Astrocyte of the hippocampus (primary cell): ENCODE measurements around the gene FAM13A.

Source experiments
- DNase-seq: peaks from one replicate; pipeline ENCODE4 v3.0.0; 2011; ENCODE audit warnings: low read depth, low spot score

The FAM13A gene

GRCh38 chr4:88846206-88846790 is 210.7 kb downstream of the FAM13A start:
- no peak for DNase-seq

- no peak for DNase-seq
Observed at GRCh38 chr4:88843067-88843685, 213.8 kb downstream of the FAM13A start.

- DNase-seq = no peak
Observed at GRCh38 chr4:88841635-88842034, 215.3 kb downstream of the FAM13A start.

DNA sequence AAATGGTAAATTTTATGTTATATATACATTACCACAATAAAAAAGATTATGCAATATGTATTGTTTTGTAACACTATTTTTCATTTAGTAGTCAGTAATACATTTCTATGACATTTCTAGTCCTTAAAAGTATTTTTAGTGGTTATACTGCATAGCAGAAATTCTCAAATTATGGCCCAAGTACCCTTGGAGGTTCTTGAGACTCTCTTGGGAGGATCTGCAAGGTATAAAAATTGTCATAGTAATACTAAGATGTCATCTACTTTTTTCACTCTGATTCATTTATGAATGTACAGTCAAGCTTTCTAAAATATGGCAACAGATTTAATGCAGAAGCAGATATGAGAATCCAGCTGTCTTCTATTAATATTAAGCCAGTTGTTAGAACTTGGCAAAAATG is 220.8 kb downstream of the FAM13A start:
- no peak for DNase-seq

GRCh38 chr4:88831031-88831430 is 226.0 kb downstream of the FAM13A start:
- no peak for DNase-seq

DNA sequence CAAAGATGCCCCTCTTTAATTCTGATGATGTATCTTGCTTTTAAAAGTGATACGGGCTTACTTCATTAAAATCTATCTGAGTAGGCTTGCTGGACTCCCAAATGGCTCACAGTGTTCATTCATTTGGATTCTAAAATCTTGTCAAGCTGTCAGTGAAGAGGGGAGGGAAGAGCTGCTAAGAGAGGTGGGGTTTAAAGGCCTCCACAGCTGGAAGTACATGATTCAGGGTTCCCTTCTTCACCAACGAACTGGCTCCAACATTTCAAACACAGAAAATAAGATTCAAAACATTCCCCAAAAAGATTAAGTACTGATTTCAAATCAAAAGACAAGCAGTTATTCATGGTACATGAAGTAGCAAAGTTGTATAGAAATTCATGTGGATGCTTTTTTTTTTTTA is 226.4 kb downstream of the FAM13A start:
- no peak for DNase-seq

- DNase-seq = no peak
Observed at GRCh38 chr4:88828842-88829571, 228.0 kb downstream of the FAM13A start.

GRCh38 chr4:88827442-88827841 is 229.5 kb downstream of the FAM13A start:
- no peak for DNase-seq

- DNase-seq = no peak
Observed at GRCh38 chr4:88826771-88827170, 230.2 kb downstream of the FAM13A start.

GRCh38 chr4:88825931-88826330 is 231.1 kb downstream of the FAM13A start:
- DNase-seq = no peak

GRCh38 chr4:88823058-88823919 is 233.7 kb downstream of the FAM13A start:
- DNase-seq = peak; percentile 91

DNA sequence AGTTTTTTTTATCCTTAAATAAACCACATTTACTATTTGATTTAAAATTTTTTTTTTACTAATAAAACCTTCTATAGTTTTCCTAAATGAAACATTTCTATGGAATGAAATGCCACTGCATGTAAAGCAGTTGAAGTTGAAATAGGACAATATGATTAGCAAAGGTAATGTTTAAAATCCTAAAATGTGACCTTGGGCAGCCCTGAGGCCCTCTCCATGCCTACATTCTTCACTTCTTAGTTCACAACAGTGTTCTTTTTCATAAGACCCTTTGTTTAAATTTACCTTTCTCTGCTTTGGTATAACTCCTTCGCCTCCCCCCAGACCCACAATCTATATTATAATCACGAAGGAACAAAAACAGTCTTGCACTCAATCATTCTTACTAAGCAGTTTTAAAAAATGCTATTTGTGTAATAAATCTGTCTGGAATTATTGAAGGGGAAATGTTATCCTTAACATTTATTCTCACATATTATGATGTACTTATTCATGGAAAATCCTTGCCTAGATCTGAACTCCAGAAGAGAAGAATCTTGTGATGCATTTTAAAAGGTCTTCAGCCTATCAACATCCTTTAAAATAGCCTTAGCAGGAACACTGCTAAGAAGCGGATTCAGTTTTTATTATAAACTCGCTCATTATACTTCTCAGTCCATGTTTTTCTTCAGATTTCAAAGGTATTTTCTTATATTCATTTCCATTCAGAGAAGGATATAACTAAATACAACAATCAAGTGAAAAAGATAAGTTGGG is 234.8 kb downstream of the FAM13A start:
- DNase-seq = peak; percentile 14

DNA sequence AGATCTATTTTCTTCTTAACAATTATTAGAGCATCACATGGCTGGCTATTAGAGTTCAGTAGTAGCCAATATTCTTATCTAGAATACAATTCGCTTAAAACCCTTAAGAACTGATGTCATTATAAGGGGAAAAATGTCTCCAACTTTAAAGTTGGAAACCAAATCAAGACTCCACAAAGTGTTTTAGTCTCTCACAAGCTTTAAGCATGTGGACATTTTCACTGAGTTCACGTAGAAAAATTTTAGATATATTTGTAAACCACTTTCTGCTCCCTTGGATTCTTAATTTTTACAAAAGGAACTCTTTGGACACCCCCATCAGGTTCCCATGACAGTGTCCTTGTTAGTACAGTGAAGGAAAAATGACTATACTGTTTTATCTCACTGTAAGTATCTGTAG is 235.5 kb downstream of the FAM13A start:
- DNase-seq = peak; percentile 16

DNA sequence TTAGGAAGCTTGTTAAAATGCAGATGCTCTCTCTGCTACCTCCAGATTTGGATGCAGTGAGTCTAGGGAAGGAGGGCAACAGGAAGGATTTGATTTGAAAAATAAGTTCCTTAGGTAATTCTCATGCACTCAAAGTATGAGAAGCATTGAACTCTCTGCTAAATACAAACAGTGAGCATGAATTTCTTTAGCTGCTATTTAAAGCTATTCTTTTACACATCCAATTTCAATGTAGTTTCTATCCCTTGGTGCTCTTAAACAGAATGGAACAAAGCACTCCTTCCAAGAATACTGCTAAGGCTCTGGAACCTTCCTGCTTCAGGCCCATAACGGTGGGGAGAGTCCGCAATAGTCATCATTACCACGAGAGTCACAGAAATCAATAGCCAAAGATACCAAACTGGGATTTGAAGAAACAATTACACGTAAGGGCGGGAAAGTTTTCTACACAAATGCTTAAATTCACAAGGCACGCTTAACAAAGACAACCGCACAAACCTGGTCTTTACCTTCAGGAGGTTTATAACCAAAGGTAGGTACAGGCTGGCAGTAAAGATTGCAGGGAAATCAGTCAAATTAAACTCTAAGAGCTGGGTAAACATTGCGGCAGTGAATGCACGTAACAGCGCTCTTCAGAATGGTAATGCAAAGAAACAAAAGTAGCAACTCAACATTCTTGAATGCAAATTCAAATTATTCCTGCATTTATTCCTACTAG is 236.1 kb downstream of the FAM13A start:
- peak; percentile 27 for DNase-seq

DNA sequence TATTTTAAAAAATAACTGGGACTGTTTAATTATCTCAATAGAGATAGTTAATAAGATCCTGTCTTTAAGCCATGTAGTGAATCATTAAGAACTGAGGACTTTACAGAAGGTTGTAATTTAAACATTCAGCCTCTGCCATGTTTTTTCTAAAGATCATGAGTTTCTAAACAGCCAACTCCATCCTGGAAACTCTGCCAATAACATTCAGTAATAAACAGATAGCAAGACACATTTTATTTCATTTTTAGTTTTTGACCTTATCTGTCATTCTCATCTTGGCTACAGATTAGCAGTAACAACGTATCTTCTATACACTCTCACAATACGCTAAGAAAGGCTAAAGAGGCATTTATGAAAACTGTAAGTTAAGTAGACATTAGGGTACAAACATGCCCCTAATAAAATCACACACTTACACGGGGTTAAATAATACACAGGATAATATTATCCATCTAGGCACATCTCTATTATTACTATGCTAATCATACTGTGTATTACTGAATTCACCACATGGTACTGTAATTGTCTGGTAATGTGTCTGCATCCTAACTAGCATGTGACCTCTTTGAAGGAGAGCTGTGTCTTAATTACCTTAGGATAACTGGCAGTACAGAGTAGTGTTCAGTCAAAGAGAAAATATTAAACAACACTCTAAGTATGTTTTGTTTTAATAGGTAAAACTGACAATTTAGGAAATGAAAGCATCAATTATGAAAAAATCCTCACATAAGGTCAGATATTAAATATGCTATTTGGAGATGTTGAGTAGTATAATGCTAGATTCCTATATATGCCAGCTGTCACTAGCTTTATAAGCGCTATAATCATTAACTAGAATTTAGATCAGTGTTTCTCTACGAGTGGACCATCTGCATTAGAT is 236.9 kb downstream of the FAM13A start:
- DNase-seq = no peak

GRCh38 chr4:88818631-88819470 is 238.1 kb downstream of the FAM13A start:
- DNase-seq = peak; percentile 68

DNA sequence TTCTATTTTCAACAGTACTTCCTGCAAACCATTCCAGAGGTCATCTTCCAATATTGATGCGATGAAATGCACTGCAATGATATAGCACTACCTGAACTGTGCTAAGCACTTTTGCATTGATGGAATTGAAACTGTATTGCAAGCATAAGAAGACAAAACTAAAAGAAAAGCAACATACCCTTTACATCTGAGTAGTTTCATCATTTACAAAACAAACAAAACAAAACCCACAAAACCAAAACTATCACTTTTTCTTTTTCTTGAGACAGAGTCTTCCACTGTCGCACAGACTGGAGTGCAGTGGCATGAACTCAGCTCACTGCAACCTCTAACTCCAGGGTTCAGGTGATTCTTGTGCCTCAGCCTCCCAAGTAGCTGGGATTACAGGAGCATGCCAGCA is 239.2 kb downstream of the FAM13A start:
- DNase-seq = no peak

GRCh38 chr4:88816360-88816759 is 240.6 kb downstream of the FAM13A start:
- DNase-seq = no peak
